GM12878 (cell line): ENCODE data around the gene ERN1. TPM values are rescaled to one million over a fixed set of nuclear protein-coding genes. Genes with fewer than 3 reads are reported as not detected.
A peak's percentile ranks its signal among the peaks of the same experiment; 100 is the strongest.

Experiments used
- BACH1 ChIP-seq: fragments of 450-650 bp; IDR thresholded peaks from 2 replicates; pipeline ENCODE4 v1.6.1; 2017; ENCODE audit warnings: mild to moderate bottlenecking, borderline replicate concordance
- BRCA1 ChIP-seq: IDR thresholded peaks from 2 replicates; pipeline ENCODE4 v1.6.1; 2011; ENCODE audit warnings: low read depth, low read length, improper control_type of control experiment
- CREM ChIP-seq: IDR thresholded peaks from 2 replicates; pipeline ENCODE4 v1.6.1; 2014; ENCODE audit warnings: antibody characterized with exemption, low read depth
- CTCF ChIP-seq, 3 experiments: IDR thresholded peaks in 2 of 3; conservative IDR thresholded peaks in 1 of 3; 2 replicates each; pipeline ENCODE4 v1.5.1; 2011; ENCODE audit warnings: low read depth in 3 of 3, low read length in 3 of 3, mild to moderate bottlenecking in 3 of 3, control low read depth in 2 of 3, moderate library complexity in 2 of 3, inconsistent platforms in 1 of 3, mixed read lengths in 1 of 3; ENCODE audit not compliant: control insufficient read depth in 2 of 3, insufficient read depth in 1 of 3; ENCODE audit errors: extremely low read depth in 1 of 3
- EED ChIP-seq: sonication (generic); IDR thresholded peaks from 2 replicates; pipeline ENCODE4 v1.6.1; 2016; ENCODE audit warnings: antibody characterized with exemption, low read depth
- HDAC6 ChIP-seq: fragments of 200-600 bp; sonication (generic); IDR thresholded peaks from one replicate; pipeline ENCODE4 v1.8.0; 2017; ENCODE audit warnings: antibody characterized with exemption; ENCODE audit not compliant: unreplicated experiment
- KLF5 ChIP-seq: fragments of 450-650 bp; IDR thresholded peaks from 2 replicates; pipeline ENCODE4 v1.6.1; 2014; ENCODE audit warnings: mild to moderate bottlenecking; ENCODE audit not compliant: partially characterized antibody
- MEF2A ChIP-seq: IDR thresholded peaks from 2 replicates; pipeline ENCODE4 v1.6.1; 2011; ENCODE audit warnings: low read depth, mild to moderate bottlenecking, low read length, moderate library complexity; ENCODE audit not compliant: insufficient read depth
- MTA3 ChIP-seq: IDR thresholded peaks from 2 replicates; pipeline ENCODE4 v1.6.1; 2012; ENCODE audit warnings: low read length, inconsistent platforms, borderline replicate concordance
- MXI1 ChIP-seq: fragments of 150-350 bp; IDR thresholded peaks from 2 replicates; pipeline ENCODE4 v1.6.1; 2011; ENCODE audit warnings: low read depth, mild to moderate bottlenecking, inconsistent platforms, low read length, improper control_type of control experiment
- MYC ChIP-seq: IDR thresholded peaks from 2 replicates; pipeline ENCODE4 v1.6.1; 2011; ENCODE audit warnings: mild to moderate bottlenecking, low read length, moderate library complexity, inconsistent platforms; ENCODE audit not compliant: insufficient read depth, insufficient replicate concordance, insufficient read length, severe bottlenecking
- RAD21 ChIP-seq: IDR thresholded peaks from 2 replicates; pipeline ENCODE4 v1.6.1; 2011; ENCODE audit warnings: mild to moderate bottlenecking, low read depth, low read length, moderate library complexity; ENCODE audit not compliant: insufficient read depth
- RBBP5 ChIP-seq: fragments of 200-600 bp; sonication (generic); conservative IDR thresholded peaks from 2 replicates; pipeline ENCODE4 v1.6.1; 2016
- REST ChIP-seq: IDR thresholded peaks from 2 replicates; pipeline ENCODE4 v1.6.1; 2012; ENCODE audit warnings: mild to moderate bottlenecking, low read depth, low read length
- RFX5 ChIP-seq: IDR thresholded peaks from 2 replicates; pipeline ENCODE4 v1.6.1; 2011; ENCODE audit warnings: low read depth, low read length, improper control_type of control experiment
- RUNX3 ChIP-seq: IDR thresholded peaks from 2 replicates; pipeline ENCODE4 v1.6.1; 2012; ENCODE audit warnings: low read length, inconsistent platforms
- STAT1 ChIP-seq: fragments of 450-650 bp; conservative IDR thresholded peaks from 2 replicates; pipeline ENCODE4 v1.6.1; 2014; ENCODE audit warnings: antibody characterized with exemption, mild to moderate bottlenecking
- TAF1 ChIP-seq: IDR thresholded peaks from 2 replicates; pipeline ENCODE4 v1.6.1; 2011; ENCODE audit warnings: mild to moderate bottlenecking, low read depth, low read length, borderline replicate concordance
- TBL1XR1 ChIP-seq: IDR thresholded peaks from 2 replicates; pipeline ENCODE4 v1.6.1; 2012; ENCODE audit warnings: low read depth, low read length, improper control_type of control experiment
- TCF7 ChIP-seq: IDR thresholded peaks from 2 replicates; pipeline ENCODE4 v1.6.1; 2014; ENCODE audit warnings: antibody characterized with exemption, borderline replicate concordance
- ZNF217 ChIP-seq: fragments of 450-650 bp; IDR thresholded peaks from 2 replicates; pipeline ENCODE4 v1.6.1; 2017; ENCODE audit warnings: antibody characterized with exemption, mild to moderate bottlenecking
- polyA plus RNA-seq, 11 experiments: library from polyadenylated mRNA; depleted of rRNA in 4 of 11; unstranded in 6 of 11; stranded (reverse) in 5 of 11; fragments of >200 nt; fragmentation: Nextera tagmentation in 4 of 11; fragmentation: Illumina TruSeq in 1 of 11; extraction: Ambion mirVana in 4 of 11; extraction: Trizol in 1 of 11; gene quantifications; 1 replicate in 1 of 11; 2 replicates in 10 of 11; pipeline versions ENCODE4 v1.2.1 to v1.2.3, GENCODE V29; 2011 to 2016; ENCODE audit warnings: inconsistent platforms in 2 of 11, missing spikeins in 2 of 11, low read depth in 1 of 11
- total RNA-seq, 4 experiments: library from RNA; depleted of rRNA in 3 of 4; stranded (reverse); fragments of >200 nt in 3 of 4; fragmentation: Illumina TruSeq in 1 of 4; extraction: Trizol in 1 of 4; gene quantifications; 2 replicates each; pipeline versions ENCODE4 v1.2.1 to v1.2.3, GENCODE V29; 2013 to 2021
- TF ChIP-seq, protein P1 (sequence below): IDR thresholded peaks from 2 replicates; pipeline ENCODE4 v1.6.1; 2011; ENCODE audit warnings: borderline replicate concordance, low read depth, mild to moderate bottlenecking, moderate library complexity, mixed read lengths, low read length; ENCODE audit not compliant: insufficient read depth; ENCODE audit errors: extremely low read length
- TF ChIP-seq, protein P2 (sequence below): fragments of 450-650 bp; conservative IDR thresholded peaks from 2 replicates; pipeline ENCODE4 v1.6.1; 2017; ENCODE audit warnings: mild to moderate bottlenecking, moderate library complexity

The ERN1 gene
- total and polyA plus RNA-seq, 10 of the 15 experiments (the other 5 are each of a cell fraction or from before 2014, with no cell fraction given) = 2.6 to 19.2 (median 7.6) TPM

DNA sequence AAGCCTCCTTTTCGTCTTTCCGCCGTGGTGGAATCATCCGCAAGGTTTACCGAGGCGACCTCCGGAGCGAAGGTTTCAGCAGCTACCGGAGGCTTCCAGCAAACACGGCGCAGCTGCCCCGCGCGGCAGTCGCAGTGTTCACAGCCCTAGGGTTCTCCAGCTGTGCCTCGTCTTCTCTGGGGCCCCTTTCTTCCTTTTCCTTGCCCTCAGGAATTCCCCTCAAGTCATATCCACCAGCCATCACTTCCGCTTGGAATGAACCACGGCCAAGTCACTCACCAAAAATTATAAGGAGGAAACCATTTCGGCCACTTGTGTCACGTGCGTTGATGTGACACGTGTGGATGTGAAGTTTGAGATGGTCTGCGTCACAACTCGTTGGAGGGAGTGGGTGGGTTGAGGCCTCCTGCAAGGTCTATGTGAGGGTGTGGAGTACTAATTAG, 636 bp upstream of the ERN1 start (continued):
- TF ChIP-seq TAF1 (no peak), MYC (no peak), RAD21 (0 out of 2 replicates have a peak, but pooled peaks have one; percentile 8), RFX5 (no peak), REST (no peak), BRCA1 (no peak), MXI1 (peak; percentile 57; the same call in 1 of the 2 replicates), MEF2A (no peak), ZNF217 (peak; percentile 14; the same call in 1 of the 2 replicates), RBBP5 (no peak), CREM (peak; percentile 85), KLF5 (no peak), TCF7 (no peak), EED (peak; percentile 91), HDAC6 (no peak), CTCF (IDR thresholded peaks at IDR 0.05 in 2 of 3, conservative IDR thresholded peaks at IDR 0.05 in 1 of 3; ENCODE audit: control insufficient read depth in 2 of 3, extremely low read depth in 1 of 3, insufficient read depth in 1 of 3, low read depth in 3 of 3, low read length in 3 of 3) (no peak), BACH1 (peak; percentile 54; the same call in 1 of the 2 replicates), TBL1XR1 (peak; percentile 17; the same call in 1 of the 2 replicates), MTA3 (peak; percentile 49; the same call in 1 of the 2 replicates), RUNX3 (peak; percentile 75), STAT1 (no peak)
- TF ChIP-seq, protein P1, sequence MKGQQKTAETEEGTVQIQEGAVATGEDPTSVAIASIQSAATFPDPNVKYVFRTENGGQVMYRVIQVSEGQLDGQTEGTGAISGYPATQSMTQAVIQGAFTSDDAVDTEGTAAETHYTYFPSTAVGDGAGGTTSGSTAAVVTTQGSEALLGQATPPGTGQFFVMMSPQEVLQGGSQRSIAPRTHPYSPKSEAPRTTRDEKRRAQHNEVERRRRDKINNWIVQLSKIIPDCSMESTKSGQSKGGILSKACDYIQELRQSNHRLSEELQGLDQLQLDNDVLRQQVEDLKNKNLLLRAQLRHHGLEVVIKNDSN = peak; percentile 74
- TF ChIP-seq, protein P2, sequence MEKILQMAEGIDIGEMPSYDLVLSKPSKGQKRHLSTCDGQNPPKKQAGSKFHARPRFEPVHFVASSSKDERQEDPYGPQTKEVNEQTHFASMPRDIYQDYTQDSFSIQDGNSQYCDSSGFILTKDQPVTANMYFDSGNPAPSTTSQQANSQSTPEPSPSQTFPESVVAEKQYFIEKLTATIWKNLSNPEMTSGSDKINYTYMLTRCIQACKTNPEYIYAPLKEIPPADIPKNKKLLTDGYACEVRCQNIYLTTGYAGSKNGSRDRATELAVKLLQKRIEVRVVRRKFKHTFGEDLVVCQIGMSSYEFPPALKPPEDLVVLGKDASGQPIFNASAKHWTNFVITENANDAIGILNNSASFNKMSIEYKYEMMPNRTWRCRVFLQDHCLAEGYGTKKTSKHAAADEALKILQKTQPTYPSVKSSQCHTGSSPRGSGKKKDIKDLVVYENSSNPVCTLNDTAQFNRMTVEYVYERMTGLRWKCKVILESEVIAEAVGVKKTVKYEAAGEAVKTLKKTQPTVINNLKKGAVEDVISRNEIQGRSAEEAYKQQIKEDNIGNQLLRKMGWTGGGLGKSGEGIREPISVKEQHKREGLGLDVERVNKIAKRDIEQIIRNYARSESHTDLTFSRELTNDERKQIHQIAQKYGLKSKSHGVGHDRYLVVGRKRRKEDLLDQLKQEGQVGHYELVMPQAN = no peak; the same call in 1 of the 2 replicates
